ENCODE measurements around the gene LRPPRC. TPM values are rescaled to one million over a fixed set of nuclear protein-coding genes. Genes with fewer than 3 reads are reported as not detected.

Gene LRPPRC
- total RNA-seq, 1 donor from 2014 or later: 88.0 TPM

DNA sequence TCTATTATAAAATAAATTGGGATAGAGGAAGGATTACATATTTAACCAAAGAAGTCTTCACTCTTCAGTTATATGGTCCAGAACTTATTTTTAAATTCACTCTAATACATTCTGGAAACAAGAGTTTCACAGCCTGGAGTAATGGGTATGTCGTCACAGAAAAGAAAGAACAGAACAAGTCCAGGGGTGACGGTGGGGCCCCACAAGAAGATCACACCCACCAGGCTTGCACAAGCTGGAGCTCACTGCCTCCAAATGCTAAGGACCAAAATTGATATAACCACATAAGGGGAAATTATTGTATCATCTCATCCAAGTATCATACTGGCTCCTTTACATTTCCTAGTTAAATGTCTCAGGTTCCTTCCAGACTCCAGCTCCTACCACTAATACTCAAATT lies 11.3 kb downstream of the LRPPRC start:
- no peak for DNase-seq
- Mint-ChIP-seq H3K9me3 (ENCODE audit: unreplicated experiment) (no peaks in the 10 kb centered on the region), H3K27ac (ENCODE audit: unreplicated experiment) (no peak overlapping the region), H3K4me1 (ENCODE audit: low read depth, unreplicated experiment) (no peaks in the 10 kb centered on the region), H3K36me3 (ENCODE audit: unreplicated experiment) (no peaks in the 10 kb centered on the region), H3K4me3 (ENCODE audit: unreplicated experiment) (no peak overlapping the region), H3K27me3 (ENCODE audit: unreplicated experiment) (no peaks in the 10 kb centered on the region)
- TF ChIP-seq, protein P1, sequence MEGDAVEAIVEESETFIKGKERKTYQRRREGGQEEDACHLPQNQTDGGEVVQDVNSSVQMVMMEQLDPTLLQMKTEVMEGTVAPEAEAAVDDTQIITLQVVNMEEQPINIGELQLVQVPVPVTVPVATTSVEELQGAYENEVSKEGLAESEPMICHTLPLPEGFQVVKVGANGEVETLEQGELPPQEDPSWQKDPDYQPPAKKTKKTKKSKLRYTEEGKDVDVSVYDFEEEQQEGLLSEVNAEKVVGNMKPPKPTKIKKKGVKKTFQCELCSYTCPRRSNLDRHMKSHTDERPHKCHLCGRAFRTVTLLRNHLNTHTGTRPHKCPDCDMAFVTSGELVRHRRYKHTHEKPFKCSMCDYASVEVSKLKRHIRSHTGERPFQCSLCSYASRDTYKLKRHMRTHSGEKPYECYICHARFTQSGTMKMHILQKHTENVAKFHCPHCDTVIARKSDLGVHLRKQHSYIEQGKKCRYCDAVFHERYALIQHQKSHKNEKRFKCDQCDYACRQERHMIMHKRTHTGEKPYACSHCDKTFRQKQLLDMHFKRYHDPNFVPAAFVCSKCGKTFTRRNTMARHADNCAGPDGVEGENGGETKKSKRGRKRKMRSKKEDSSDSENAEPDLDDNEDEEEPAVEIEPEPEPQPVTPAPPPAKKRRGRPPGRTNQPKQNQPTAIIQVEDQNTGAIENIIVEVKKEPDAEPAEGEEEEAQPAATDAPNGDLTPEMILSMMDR (IDR thresholded peaks at IDR 0.05; ENCODE audit: partially characterized antibody, unreplicated experiment): no peak

GRCh38 chr2:43980902-43981301 lies 14.9 kb downstream of the LRPPRC start:
- Mint-ChIP-seq H3K27me3 (ENCODE audit: unreplicated experiment) (no peaks in the 10 kb centered on the region), H3K9me3 (ENCODE audit: unreplicated experiment) (no peaks in the 10 kb centered on the region), H3K4me1 (ENCODE audit: low read depth, unreplicated experiment) (no peaks in the 10 kb centered on the region), H3K4me3 (ENCODE audit: unreplicated experiment) (no peak overlapping the region), H3K27ac (ENCODE audit: unreplicated experiment) (no peak overlapping the region), H3K36me3 (ENCODE audit: unreplicated experiment) (no peaks in the 10 kb centered on the region)
- TF ChIP-seq, protein P1 (IDR thresholded peaks at IDR 0.05; ENCODE audit: partially characterized antibody, unreplicated experiment): no peak
- DNase-seq: no peak

DNA sequence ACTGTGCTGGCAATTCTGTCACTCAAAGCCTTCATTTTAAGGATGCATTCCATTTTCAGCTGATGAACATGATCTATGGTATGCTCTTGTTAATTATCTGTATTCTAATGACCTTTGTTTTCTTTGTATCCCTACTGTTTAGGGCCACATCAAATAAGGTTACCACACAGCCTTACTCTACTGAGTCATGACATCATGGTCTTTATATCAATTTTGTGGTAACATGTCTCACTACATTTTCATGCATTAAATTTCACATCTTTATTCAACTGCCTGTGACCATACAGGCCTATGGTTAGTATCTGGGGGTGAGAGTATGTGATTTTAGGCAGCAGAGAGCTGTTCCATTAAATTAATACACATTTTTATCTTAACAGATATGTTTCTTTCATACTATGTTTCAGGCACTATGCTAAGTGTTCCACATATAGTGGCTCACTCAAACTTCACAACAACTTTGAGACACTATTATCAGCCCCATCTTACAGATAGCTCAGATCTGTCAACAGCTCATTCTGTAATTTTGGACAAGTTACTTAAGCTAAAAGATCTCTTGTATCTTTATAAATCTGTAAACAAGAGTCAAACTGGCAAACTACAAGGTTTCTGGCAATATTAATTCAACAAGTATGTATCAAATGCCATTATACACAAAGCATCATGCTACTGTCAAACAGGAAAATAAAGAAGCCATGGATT lies 18.0 kb downstream of the LRPPRC start:
- Mint-ChIP-seq H3K4me1 (ENCODE audit: low read depth, unreplicated experiment) (no peaks in the 10 kb centered on the region), H3K9me3 (ENCODE audit: unreplicated experiment) (no peaks in the 10 kb centered on the region), H3K27ac (ENCODE audit: unreplicated experiment) (no peak overlapping the region), H3K4me3 (ENCODE audit: unreplicated experiment) (no peak overlapping the region), H3K27me3 (ENCODE audit: unreplicated experiment) (no peaks in the 10 kb centered on the region), H3K36me3 (ENCODE audit: unreplicated experiment) (no peaks in the 10 kb centered on the region)
- no peak for DNase-seq
- TF ChIP-seq, protein P1 (IDR thresholded peaks at IDR 0.05; ENCODE audit: partially characterized antibody, unreplicated experiment): no peak

DNA sequence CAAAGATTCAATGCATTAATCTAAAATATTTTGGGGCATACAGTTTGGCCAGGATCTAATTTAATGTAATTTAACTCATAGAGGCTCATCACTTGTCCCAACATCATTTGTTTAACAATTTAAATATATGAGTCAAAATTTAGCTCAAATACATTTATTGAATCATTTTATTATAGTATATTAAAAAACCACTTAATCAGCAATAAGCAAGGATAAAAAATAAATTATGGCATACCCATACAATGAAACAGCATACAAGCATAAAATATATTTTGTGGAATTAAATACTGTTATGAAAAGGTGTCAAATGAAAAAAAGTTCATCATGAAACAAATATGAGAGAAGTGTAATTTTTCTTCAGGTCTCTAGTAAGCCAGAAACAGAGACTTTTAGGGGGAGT lies 34.9 kb downstream of the LRPPRC start:
- no peak for DNase-seq
- Mint-ChIP-seq H3K36me3 (ENCODE audit: unreplicated experiment) (no peaks in the 10 kb centered on the region), H3K4me1 (ENCODE audit: low read depth, unreplicated experiment) (no peaks in the 10 kb centered on the region), H3K4me3 (ENCODE audit: unreplicated experiment) (no peak overlapping the region), H3K9me3 (ENCODE audit: unreplicated experiment) (peaks cover 1% of the 10 kb centered on the region), H3K27ac (ENCODE audit: unreplicated experiment) (no peak overlapping the region), H3K27me3 (ENCODE audit: unreplicated experiment) (no peaks in the 10 kb centered on the region)
- TF ChIP-seq, protein P1 (IDR thresholded peaks at IDR 0.05; ENCODE audit: partially characterized antibody, unreplicated experiment): no peak

- no peaks in the 10 kb centered on the region for H3K27me3 Mint-ChIP-seq (ENCODE audit: unreplicated experiment)
- H3K27ac Mint-ChIP-seq (ENCODE audit: unreplicated experiment): no peak overlapping the region
- H3K4me1 Mint-ChIP-seq (ENCODE audit: low read depth, unreplicated experiment): no peaks in the 10 kb centered on the region
- peaks cover 4% of the 10 kb centered on the region for H3K9me3 Mint-ChIP-seq (ENCODE audit: unreplicated experiment)
- no peak for DNase-seq
- H3K36me3 Mint-ChIP-seq (ENCODE audit: unreplicated experiment): no peaks in the 10 kb centered on the region
- TF ChIP-seq, protein P1 (IDR thresholded peaks at IDR 0.05; ENCODE audit: partially characterized antibody, unreplicated experiment): no peak
- no peak overlapping the region for H3K4me3 Mint-ChIP-seq (ENCODE audit: unreplicated experiment)
These were observed 37.2 kb downstream of the LRPPRC start for GRCh38 chr2:43958397-43959275.

Measured in glutamatergic neuron (in vitro differentiated cells).